GM19455 (cell line): ENCODE results near the gene CD244.
A peak's percentile ranks its signal among the peaks of the same experiment; 100 is the strongest.
"Not testable (repeated sequence)": the region's sequence is repeated elsewhere in the genome, so short reads cannot be mapped to it uniquely, and the experiment has no call there.

ENCODE experiments used
- ATAC-seq: cut with Tn5 transposase; IDR thresholded peaks from one replicate; pipeline ENCODE4 v1.9.1; 2021; ENCODE audit not compliant: unreplicated experiment

The CD244 gene

DNA sequence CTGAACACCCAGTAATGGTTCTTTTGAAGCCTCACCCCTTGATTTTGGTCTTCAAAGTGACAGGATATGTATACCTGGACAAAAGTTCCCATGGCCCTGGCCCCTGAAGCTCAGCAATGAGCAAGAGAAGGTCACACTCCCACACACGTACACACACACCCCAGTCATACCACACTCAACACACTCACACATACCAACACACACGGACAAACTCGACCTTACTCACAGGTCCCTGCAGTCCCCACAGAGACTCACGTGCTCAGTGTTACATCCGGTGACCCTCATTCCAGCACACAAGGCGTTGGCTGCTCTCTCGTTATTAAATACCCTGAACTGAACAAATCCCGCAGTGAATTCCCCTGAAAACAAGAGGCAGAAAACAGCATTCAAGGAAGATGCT is 16.4 kb upstream of the CD244 start:
- ATAC-seq, result no peak

GRCh38 chr1:160877221-160877620 is 14.5 kb upstream of the CD244 start:
- no peak for ATAC-seq

DNA sequence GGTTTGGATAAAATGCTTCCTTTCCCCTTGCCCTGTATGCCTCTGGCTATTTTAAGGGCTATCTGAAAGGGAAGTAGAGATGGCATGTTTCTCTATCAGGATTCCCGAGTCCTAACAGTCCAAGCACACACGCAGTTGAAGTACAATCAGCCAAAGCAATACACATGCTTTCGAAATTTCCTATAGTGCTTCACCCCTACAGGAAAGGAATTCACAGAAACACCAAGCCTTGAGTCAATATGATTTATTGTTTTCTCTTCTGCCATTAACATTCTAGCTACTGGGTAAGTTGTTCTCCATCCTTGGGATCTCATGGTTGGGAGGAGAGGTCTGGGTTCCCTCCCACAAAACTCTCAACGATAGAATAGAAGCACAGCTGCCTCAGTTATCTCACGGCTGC is 13.6 kb upstream of the CD244 start:
- no peak for ATAC-seq

DNA sequence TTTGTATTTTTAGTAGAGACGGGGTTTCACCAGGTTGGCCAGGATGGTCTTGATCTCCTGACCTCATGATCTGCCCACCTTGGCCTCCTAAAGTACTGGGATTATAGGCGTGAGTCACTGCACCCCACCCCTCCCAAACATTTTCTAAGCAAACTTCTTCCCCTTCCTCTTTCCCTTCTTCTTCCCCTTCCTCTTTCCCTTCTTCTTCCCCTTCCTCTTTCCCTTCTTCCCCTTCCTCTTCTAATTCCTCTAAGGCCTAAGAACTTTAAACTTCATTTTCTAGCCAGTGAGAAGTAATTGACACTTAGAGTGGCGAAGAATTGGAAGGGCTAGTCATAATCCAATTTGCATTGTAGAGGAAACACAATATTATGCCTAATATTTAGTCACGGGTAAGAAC is 12.9 kb upstream of the CD244 start:
- not testable (repeated sequence) for ATAC-seq

DNA sequence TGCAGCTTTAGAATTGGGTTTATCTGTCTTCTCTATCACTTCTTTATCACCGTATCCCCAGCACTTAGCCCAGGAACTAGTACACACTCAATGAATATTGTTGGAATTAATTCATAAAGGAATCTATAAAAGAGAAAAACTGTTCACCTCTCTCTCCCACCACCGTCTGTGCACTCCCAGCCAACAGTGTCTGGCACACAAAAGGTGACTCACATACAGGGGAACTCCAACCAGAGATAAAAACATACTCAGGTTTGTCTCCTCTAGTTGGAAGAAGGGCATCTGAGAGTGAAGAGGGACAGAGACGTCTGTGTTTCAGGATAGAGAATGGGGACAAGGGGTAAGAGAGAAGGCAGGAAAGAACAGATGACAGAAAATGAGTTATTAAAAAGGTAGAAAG is 12.2 kb upstream of the CD244 start:
- ATAC-seq, result no peak

GRCh38 chr1:160868141-160868540 is 5.5 kb upstream of the CD244 start:
- ATAC-seq, result no peak

- ATAC-seq, result not testable (repeated sequence)
These were observed 5.0 kb upstream of the CD244 start for GRCh38 chr1:160867651-160868050.

- ATAC-seq, result no peak
These were observed 4.1 kb upstream of the CD244 start for GRCh38 chr1:160866695-160867260.

DNA sequence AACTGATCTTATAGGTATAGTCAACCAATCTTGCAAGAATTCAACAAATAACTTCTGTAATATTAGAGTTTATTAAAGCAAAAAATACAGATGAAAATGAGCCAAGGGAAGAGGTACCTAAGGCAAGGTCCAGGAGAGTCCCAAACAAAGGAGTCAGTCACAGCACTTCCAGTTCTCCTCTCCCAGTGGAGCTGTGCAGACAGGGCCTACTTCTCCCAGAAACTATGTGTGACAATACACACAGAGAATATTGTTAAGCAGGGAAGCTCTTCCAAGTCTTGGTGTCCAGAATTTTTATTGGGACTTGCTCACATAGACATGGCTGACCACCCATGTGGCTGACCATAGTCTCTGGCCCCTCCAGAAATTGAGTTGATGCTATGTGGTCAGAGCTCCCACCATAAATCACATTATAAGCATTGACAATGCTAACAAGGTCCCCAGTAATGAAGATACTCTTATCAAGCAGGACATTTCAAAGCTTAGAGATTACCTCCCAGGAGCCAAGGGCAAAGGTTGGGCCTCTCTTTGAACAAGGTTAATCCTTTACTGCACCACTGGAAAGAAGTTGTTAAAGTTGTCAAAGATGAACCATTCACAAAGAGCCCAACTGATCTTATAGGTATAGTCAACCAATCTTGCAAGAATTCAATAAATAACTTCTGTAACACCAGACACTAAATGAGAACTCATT is 3.5 kb upstream of the CD244 start:
- ATAC-seq, result no peak

GRCh38 chr1:160865337-160865736 is 2.6 kb upstream of the CD244 start:
- ATAC-seq, result no peak

DNA sequence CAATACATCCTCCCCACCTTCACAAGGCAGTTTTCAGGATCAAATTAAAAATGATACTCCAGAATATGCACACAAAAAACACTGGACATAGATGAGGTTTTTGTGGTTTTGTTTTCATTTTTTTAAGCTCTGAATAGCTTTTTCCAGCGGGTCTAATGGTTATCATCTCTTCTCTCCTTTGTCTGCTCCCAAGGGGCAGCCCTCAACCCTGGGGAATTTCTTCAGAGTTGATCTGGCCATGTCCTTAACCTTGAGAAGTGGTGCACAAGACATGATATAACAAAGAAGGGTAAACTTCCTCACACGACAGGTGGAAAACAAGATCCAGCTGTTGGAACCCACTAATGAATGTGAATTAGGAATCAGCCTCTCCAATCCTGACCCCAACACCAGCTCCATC is 1.5 kb upstream of the CD244 start:
- no peak for ATAC-seq

- ATAC-seq, result no peak
These were observed 1.1 kb upstream of the CD244 start for GRCh38 chr1:160863774-160864131.

- ATAC-seq, result no peak
These were observed 530 bp upstream of the CD244 start for GRCh38 chr1:160863061-160863773.

GRCh38 chr1:160860840-160861505 is 1.7 kb downstream of the CD244 start:
- ATAC-seq, result no peak

- no peak for ATAC-seq
These were observed 3.5 kb downstream of the CD244 start for GRCh38 chr1:160859166-160859565.

DNA sequence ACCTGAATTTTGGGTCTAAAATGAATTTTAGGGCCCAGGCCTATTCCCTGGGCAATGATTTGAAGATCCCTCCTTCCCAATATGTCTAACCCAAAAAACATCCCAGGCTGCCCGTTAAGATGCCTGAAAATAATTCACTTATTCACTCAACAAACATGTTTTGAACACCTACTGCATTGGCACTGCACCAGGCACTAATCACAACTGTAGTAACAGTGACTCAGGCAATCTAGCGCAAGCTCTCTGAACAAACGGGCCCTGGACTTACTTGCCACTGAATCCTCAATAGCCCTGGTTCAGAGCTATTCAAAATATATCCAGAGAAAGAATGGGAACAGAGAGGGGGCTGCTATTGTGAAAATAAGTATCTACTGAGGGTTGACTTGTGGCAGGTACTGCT is 4.2 kb downstream of the CD244 start:
- ATAC-seq, result no peak

DNA sequence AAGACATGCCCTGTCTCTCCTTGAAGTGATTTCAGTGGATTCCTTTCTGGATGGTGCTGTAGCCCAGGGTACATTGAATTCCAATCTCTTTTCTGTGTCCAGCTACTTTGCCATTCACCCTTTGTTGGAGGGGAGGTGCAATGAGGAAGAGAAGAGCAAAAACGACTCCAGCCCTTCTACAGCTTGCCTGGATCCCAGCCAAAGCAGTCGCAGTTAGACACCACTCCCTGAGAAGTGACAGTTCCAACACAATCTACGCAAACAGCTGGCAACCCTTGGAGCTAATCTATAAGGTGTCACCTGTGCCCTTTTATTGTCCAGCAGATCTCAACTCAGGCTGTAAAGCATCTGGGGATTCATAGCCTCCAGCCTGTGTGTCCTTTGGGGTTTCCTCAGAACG is 4.6 kb downstream of the CD244 start:
- no peak for ATAC-seq

DNA sequence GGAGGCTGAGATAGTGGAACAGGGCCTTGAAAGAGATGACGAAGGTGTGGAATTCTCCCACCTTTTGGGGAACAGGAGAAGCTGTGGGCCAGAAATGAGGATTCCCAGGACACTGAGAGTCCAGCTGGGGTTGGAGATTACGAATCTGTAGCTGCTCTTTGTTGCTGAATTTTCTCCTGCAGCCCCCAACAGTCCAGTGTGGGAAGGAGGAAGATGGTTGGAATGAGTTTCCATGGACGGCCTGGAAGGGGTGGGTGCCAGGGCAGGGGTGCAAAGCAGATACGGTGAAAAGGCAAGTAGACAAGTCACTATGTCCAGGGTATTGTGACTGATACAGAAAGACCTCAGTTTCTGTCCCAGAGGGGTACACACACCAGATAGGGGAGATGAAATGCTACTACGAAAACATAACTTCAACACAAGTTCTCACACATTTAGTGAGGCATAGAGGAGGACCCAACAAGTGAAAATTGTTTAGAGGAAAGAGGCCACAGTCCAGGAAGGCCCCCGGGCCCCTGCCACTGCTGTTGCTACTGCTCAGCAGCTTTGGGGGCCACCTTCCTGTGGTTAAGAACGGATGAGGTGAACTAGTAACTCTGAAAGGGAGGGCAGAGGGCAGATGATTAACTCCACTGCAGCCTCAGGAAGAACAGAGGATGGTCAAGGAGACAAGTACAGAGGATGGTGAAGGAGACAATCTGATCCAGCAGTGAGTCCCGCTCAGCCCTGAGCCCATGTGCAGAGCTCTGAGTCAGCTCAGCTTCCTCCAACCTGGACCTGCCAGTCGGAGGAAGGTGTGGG is 7.3 kb downstream of the CD244 start:
- ATAC-seq, result peak; percentile 59

- ATAC-seq, result no peak
These were observed 8.9 kb downstream of the CD244 start for GRCh38 chr1:160853754-160854153.

DNA sequence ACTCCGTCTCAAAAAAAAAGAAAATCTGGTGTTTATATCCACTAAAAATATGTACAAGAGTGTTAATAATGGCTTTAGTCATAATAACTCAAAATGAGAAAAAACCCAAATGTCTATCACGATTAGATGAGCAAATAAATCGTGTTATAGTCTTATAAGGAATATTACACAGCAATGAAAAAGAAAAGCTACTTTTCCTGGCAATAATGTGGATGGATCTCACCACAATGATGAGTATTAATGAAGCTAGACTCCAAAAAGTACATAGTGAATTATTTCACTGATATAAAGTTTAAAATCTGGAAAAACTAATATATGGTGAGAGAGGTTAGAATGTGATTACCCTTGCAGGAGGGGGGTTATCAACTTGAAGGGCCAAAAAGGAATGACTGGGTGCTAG is 9.7 kb downstream of the CD244 start:
- ATAC-seq, result no peak

DNA sequence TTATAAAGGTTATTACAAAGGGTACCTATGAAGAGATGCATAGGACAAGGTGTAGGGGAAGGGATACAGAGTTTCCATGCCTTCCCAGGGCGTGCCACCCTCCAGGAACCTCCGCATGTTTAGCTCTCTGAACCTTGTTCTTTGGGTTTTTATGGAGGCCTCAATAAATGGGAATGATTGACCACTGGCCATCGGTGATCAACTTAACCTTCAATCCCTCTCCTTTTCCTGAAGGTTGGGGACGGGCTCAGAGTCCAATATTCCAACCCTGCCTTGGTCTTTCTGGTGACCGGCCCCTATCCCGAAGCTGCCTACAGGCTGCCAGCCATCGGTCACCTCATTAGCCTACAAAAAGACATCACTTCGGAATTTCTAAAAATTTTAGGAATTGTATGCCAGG is 11.7 kb downstream of the CD244 start:
- no peak for ATAC-seq
